ENCODE measurements around the gene RND3.

The RND3 gene

DNA sequence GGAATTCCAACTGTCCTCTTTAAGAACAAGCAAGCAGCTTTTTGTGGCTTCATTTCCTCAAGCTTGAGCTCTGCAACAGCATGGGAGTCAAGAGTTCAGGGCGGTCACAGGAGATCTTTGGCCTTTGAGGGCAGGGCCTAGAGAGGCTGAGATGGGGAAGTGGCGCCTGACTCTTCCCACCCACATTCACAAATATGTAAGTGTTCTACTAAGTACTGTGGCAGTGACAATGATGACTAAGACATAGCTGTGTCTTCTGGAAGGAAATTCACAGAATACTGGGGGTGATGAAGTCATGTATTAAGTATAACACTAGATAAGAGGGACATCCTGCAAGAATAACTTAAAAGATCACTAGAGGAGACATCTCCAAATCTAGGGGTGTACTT, 15.0 kb downstream of the RND3 start:
- H3K4me3 ChIP-seq (ENCODE audit: control insufficient read depth, low read depth, low read length) = no peak overlapping the region
- TF ChIP-seq CTCF (IDR thresholded peaks at IDR 0.05; ENCODE audit: control insufficient read depth, insufficient read depth, low read depth, low read length, missing control alignments) = no peak
- DNase-seq (ENCODE audit: low read depth) = no peak

DNA sequence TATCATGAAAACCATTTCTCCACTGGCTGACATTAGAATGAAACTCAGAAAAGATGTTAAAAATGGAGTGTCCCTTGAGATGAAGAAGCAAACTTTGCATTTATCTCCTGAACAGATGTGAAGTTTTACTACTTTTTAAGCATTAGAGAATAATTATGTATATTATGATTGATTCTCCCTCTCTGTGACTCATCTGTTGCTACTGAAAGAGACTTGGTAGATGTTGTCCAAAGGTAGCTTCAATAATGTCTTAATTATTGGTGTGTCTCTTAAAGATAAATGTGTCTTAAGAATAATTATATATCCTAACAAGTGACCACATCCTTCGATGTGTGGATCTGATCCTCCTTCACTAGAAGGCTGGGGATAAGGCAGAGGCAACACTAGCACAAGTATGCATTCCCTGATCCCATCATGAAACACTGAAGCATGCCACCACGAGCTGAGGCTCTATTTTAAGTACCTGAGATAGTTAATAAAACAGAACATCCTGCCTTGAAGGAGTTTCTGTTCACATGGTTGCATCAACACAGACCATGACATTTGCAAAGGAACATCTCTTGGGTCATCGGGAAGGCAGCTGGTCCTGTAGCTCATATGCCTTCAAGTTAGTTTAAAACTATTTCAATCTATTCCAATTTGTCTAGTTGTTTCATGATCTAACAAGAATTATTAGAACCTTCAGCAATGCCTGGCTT, 15.5 kb downstream of the RND3 start:
- no peak for TF ChIP-seq CTCF (IDR thresholded peaks at IDR 0.05; ENCODE audit: control insufficient read depth, insufficient read depth, low read depth, low read length, missing control alignments)

GRCh38 chr2:150470435-150470834, 17.0 kb downstream of the RND3 start:
- no peak overlapping the region for H3K4me3 ChIP-seq (ENCODE audit: control insufficient read depth, low read depth, low read length)
- TF ChIP-seq CTCF (IDR thresholded peaks at IDR 0.05; ENCODE audit: control insufficient read depth, insufficient read depth, low read depth, low read length, missing control alignments) = no peak
- no peak for DNase-seq (ENCODE audit: low read depth)

More for the DNA sequence above, 15.5 kb downstream of the RND3 start:
- no peak overlapping the region for H3K4me3 ChIP-seq (ENCODE audit: control insufficient read depth, low read depth, low read length)
- DNase-seq (ENCODE audit: low read depth) = no peak

DNA sequence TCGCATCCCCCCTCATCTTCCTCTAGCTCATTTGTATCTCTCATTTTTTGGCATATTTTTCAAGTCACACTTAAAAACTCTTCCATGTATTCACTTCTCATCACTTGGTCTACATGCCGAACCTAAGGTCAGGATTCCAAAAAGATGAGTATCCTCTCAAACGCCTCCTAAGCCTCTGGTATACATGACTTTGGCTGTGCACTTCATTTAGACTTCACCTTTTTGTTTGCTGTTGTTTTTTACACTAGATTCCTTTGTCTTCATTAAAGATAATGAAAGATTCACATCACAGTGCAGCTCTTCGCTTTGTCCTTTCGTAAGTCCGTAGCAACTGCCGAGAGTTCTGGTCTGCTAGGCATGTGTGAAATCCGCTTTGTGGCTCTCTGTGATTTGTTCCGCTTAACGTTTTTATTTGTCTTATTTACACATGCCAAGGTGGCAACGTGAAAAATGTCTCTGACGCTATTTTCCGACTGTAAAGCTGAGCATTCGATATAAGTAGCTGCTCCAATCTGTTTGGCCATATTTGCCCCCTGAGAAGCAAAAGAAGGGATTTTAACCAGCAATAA, 17.7 kb downstream of the RND3 start:
- no peak overlapping the region for H3K4me3 ChIP-seq (ENCODE audit: control insufficient read depth, low read depth, low read length)
- no peak for TF ChIP-seq CTCF (IDR thresholded peaks at IDR 0.05; ENCODE audit: control insufficient read depth, insufficient read depth, low read depth, low read length, missing control alignments)
- no peak for DNase-seq (ENCODE audit: low read depth)

GRCh38 chr2:150468350-150468960, 19.0 kb downstream of the RND3 start:
- no peak overlapping the region for H3K4me3 ChIP-seq (ENCODE audit: control insufficient read depth, low read depth, low read length)
- DNase-seq (ENCODE audit: low read depth) = no peak
- no peak for TF ChIP-seq CTCF (IDR thresholded peaks at IDR 0.05; ENCODE audit: control insufficient read depth, insufficient read depth, low read depth, low read length, missing control alignments)

- H3K4me3 ChIP-seq (ENCODE audit: control insufficient read depth, low read depth, low read length) = no peak overlapping the region
- no peak for TF ChIP-seq CTCF (IDR thresholded peaks at IDR 0.05; ENCODE audit: control insufficient read depth, insufficient read depth, low read depth, low read length, missing control alignments)
- DNase-seq (ENCODE audit: low read depth) = no peak
Observed at GRCh38 chr2:150467621-150467963, 19.9 kb downstream of the RND3 start.

Data from AG09309 (cell line).